OCI-LY1 (cell line): Measurements from ENCODE around the gene EYA2.

Experiments used
- H2AFZ ChIP-seq: fragments of 200-600 bp; sonication (generic), shearing (Covaris generic); 2 replicates; pipeline ENCODE4 v1.6.0; 2014; ENCODE audit warnings: antibody characterized with exemption, mild to moderate bottlenecking, low read length
- H3F3A ChIP-seq: fragments of 200-600 bp; sonication (generic), shearing (Covaris generic); 2 replicates; pipeline ENCODE4 v1.6.0; 2014; ENCODE audit warnings: mild to moderate bottlenecking, antibody characterized with exemption, low read length, moderate library complexity; ENCODE audit not compliant: insufficient read depth
- H3K27ac ChIP-seq: fragments of 200-600 bp; sonication (generic); 2 replicates; pipeline ENCODE4 v1.5.1; 2014; ENCODE audit warnings: low read length, mixed run types, mild to moderate bottlenecking, low read depth; ENCODE audit not compliant: poor library complexity, severe bottlenecking
- H3K27me3 ChIP-seq: fragments of 200-600 bp; sonication (generic); 2 replicates; pipeline ENCODE4 v1.6.0; 2014; ENCODE audit warnings: antibody characterized with exemption, mild to moderate bottlenecking, low read length, moderate library complexity; ENCODE audit not compliant: insufficient read depth
- H3K36me3 ChIP-seq: fragments of 200-600 bp; sonication (generic); 2 replicates; pipeline ENCODE4 v1.6.1; 2014; ENCODE audit warnings: mild to moderate bottlenecking, antibody characterized with exemption, low read length, moderate library complexity, mixed read lengths; ENCODE audit not compliant: insufficient read depth
- H3K4me1 ChIP-seq: fragments of 200-600 bp; sonication (generic); 2 replicates; pipeline ENCODE4 v1.5.1; 2014; ENCODE audit warnings: mild to moderate bottlenecking, low read length, moderate library complexity; ENCODE audit not compliant: insufficient read depth, severe bottlenecking
- H3K4me2 ChIP-seq: fragments of 200-600 bp; sonication (generic), shearing (Covaris generic); 2 replicates; pipeline ENCODE4 v1.6.1; 2014; ENCODE audit warnings: low read length
- H3K4me3 ChIP-seq: fragments of 200-600 bp; sonication (generic); 2 replicates; pipeline ENCODE4 v1.5.1; 2014; ENCODE audit warnings: low read length, low read depth, mild to moderate bottlenecking, mixed read lengths; ENCODE audit not compliant: poor library complexity, severe bottlenecking
- H3K79me2 ChIP-seq: fragments of 200-600 bp; shearing (Covaris generic); 2 replicates; pipeline ENCODE4 v1.6.1; 2016; ENCODE audit warnings: mixed run types, low read length, mixed read lengths; ENCODE audit not compliant: insufficient read depth
- H3K9ac ChIP-seq: fragments of 200-600 bp; sonication (generic), shearing (Covaris generic); 2 replicates; pipeline ENCODE4 v1.6.1; 2014; ENCODE audit warnings: mild to moderate bottlenecking, low read length, mixed read lengths
- H3K9me2 ChIP-seq: fragments of 200-600 bp; sonication (generic), shearing (Covaris generic); 2 replicates; pipeline ENCODE4 v1.6.1; 2014; ENCODE audit warnings: low read depth, mild to moderate bottlenecking, low read length, mixed read lengths
- H3K9me3 ChIP-seq: fragments of 200-600 bp; shearing (Covaris generic); 2 replicates; pipeline ENCODE4 v1.6.1; 2014; ENCODE audit warnings: low read length, mixed read lengths
- H4K20me1 ChIP-seq: fragments of 200-600 bp; sonication (generic), shearing (Covaris generic); 2 replicates; pipeline ENCODE4 v1.6.0; 2016; ENCODE audit warnings: mild to moderate bottlenecking, low read length; ENCODE audit not compliant: insufficient read depth
- EZH2 ChIP-seq: fragments of 200-600 bp; sonication (generic), shearing (Covaris generic); IDR thresholded peaks from 2 replicates; pipeline ENCODE4 v1.8.0; 2017; ENCODE audit warnings: borderline replicate concordance, mixed run types, mild to moderate bottlenecking, antibody characterized with exemption, low read length, moderate library complexity, mixed read lengths
- TF ChIP-seq, protein P1 (sequence below): fragments of 200-600 bp; sonication (generic), shearing (Covaris generic); IDR thresholded peaks from 2 replicates; pipeline ENCODE4 v1.5.1; 2017; ENCODE audit warnings: mild to moderate bottlenecking, antibody characterized with exemption, low read length, moderate library complexity, mixed read lengths

Gene EYA2

GRCh38 chr20:46962452-46963195 is 68.0 kb downstream of the EYA2 start:
- Histone ChIP-seq H2AFZ (no peak overlapping the region), H3K27me3 (no peaks in the 10 kb centered on the region), H4K20me1 (no peaks in the 10 kb centered on the region), H3K27ac (no peak overlapping the region), H3K4me3 (no peak overlapping the region), H3K4me2 (no peak overlapping the region), H3K36me3 (no peaks in the 10 kb centered on the region), H3K9me3 (no peaks in the 10 kb centered on the region), H3K9ac (no peak overlapping the region), H3K79me2 (no peaks in the 10 kb centered on the region), H3K4me1 (no peaks in the 10 kb centered on the region), H3F3A (no peaks in the 10 kb centered on the region), H3K9me2 (no peaks in the 10 kb centered on the region)
- no peak for TF ChIP-seq EZH2
- TF ChIP-seq, protein P1, sequence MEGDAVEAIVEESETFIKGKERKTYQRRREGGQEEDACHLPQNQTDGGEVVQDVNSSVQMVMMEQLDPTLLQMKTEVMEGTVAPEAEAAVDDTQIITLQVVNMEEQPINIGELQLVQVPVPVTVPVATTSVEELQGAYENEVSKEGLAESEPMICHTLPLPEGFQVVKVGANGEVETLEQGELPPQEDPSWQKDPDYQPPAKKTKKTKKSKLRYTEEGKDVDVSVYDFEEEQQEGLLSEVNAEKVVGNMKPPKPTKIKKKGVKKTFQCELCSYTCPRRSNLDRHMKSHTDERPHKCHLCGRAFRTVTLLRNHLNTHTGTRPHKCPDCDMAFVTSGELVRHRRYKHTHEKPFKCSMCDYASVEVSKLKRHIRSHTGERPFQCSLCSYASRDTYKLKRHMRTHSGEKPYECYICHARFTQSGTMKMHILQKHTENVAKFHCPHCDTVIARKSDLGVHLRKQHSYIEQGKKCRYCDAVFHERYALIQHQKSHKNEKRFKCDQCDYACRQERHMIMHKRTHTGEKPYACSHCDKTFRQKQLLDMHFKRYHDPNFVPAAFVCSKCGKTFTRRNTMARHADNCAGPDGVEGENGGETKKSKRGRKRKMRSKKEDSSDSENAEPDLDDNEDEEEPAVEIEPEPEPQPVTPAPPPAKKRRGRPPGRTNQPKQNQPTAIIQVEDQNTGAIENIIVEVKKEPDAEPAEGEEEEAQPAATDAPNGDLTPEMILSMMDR: no peak

GRCh38 chr20:46963196-46963529 is 68.5 kb downstream of the EYA2 start:
- no peak overlapping the region for H3K9ac ChIP-seq
- H3K27ac ChIP-seq: no peak overlapping the region
- H3K9me3 ChIP-seq: no peaks in the 10 kb centered on the region
- H3K36me3 ChIP-seq: no peaks in the 10 kb centered on the region
- no peaks in the 10 kb centered on the region for H3K9me2 ChIP-seq
- H3K79me2 ChIP-seq: no peaks in the 10 kb centered on the region
- no peak overlapping the region for H2AFZ ChIP-seq
- H3K4me1 ChIP-seq: no peaks in the 10 kb centered on the region
- no peaks in the 10 kb centered on the region for H4K20me1 ChIP-seq
- H3F3A ChIP-seq: no peaks in the 10 kb centered on the region
- TF ChIP-seq EZH2: no peak
- TF ChIP-seq, protein P1: no peak
- no peak overlapping the region for H3K4me3 ChIP-seq
- H3K27me3 ChIP-seq: no peaks in the 10 kb centered on the region
- no peak overlapping the region for H3K4me2 ChIP-seq

GRCh38 chr20:46963758-46964617 is 69.3 kb downstream of the EYA2 start:
- no peaks in the 10 kb centered on the region for H3F3A ChIP-seq
- H3K4me2 ChIP-seq: no peak overlapping the region

More at GRCh38 chr20:46963758-46964617, 69.3 kb downstream of the EYA2 start:
- Histone ChIP-seq H3K4me1 (no peaks in the 10 kb centered on the region), H4K20me1 (no peaks in the 10 kb centered on the region), H3K79me2 (no peaks in the 10 kb centered on the region), H3K9ac (no peak overlapping the region), H3K27me3 (no peaks in the 10 kb centered on the region), H2AFZ (no peak overlapping the region), H3K9me2 (no peaks in the 10 kb centered on the region), H3K27ac (no peak overlapping the region), H3K9me3 (no peaks in the 10 kb centered on the region), H3K36me3 (no peaks in the 10 kb centered on the region), H3K4me3 (no peak overlapping the region)
- TF ChIP-seq EZH2: no peak
- TF ChIP-seq, protein P1: no peak
